Fibroblast of skin of back (primary cell): Measurements from ENCODE around the gene CAB39L. TPM values are rescaled to one million over a fixed set of nuclear protein-coding genes. Genes with fewer than 3 reads are reported as not detected.
A peak's percentile ranks its signal among the peaks of the same experiment; 100 is the strongest.

Experiments used
- DNase-seq: peaks from one replicate; pipeline ENCODE4 v3.0.0-alpha.2; 2013
- polyA plus RNA-seq, 2 experiments: library from polyadenylated mRNA; unstranded; fragments of 120-200 nt; gene quantifications; one replicate each; pipeline ENCODE4 v1.2.1, GENCODE V29; 2013; ENCODE audit not compliant: insufficient read length in 2 of 2

CAB39L gene
- polyA plus RNA-seq (2013, experiment 1 of 2; ENCODE audit: insufficient read length) = 10.4 TPM
- 6.7 TPM for polyA plus RNA-seq (2013, experiment 2 of 2; ENCODE audit: insufficient read length)

- DNase-seq = peak; percentile 98
These were observed at the start of gene CAB39L, which contains the start of gene SETDB2 for GRCh38 chr13:49443704-49444523. CAB39L (minus strand) TSS chr13:49444064; CDS start chr13:49382910, 61,154 bp downstream. SETDB2 (plus strand) TSS chr13:49444274; CDS start chr13:49451894, 7,620 bp downstream.

DNA sequence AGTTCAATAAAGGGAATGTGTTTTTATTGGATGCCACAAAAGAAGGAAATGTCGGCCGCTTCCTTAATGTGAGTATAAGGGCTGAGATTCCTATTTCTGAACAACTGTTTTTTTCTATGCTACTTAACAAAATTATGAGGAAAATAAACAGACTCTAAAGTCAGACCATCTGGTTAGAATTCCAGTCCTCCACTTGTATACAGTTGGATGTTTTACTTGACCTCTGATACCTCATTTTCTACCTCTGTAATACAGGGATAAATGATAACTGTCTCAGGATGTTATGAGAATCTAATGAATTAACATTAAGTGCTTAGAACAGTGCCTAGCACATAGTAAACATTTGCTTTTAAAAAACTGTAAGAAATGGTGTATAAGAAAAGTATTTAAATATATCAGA lies 44.7 kb upstream of the CAB39L start:
- DNase-seq = no peak

GRCh38 chr13:49481788-49482187 lies 37.9 kb upstream of the CAB39L start:
- DNase-seq = no peak

- no peak for DNase-seq
These were observed 32.7 kb upstream of the CAB39L start for GRCh38 chr13:49476529-49476928.

- no peak for DNase-seq
These were observed 28.3 kb upstream of the CAB39L start for GRCh38 chr13:49472186-49472585.

DNA sequence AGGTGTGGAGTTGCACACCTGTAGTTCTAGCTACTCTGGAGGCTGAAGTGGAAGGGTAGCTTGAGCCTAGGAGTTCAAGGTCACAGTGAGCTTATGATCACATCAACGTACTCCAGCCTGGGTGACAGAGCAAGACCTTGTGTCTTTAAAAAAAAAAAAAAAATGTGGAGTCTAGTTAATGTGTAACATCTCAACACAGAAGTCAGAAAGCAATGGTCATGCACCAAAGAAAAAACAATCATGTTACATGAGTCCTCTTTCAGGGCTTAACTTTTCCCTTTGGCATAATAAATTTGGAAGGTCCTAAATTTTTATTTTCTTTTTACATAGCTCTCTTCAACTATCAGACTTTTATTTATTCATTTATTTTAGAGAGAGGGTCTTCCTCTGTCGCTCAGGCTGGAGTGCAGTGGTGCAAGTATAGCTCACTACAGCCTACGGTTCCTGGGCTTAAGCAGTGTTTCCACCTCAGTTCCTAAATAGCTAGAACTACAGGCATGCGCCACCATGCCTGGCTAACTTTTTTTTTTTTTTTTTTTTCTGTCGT lies 22.5 kb upstream of the CAB39L start:
- DNase-seq = no peak

- no peak for DNase-seq
These were observed 20.9 kb upstream of the CAB39L start for GRCh38 chr13:49464621-49465325.

DNA sequence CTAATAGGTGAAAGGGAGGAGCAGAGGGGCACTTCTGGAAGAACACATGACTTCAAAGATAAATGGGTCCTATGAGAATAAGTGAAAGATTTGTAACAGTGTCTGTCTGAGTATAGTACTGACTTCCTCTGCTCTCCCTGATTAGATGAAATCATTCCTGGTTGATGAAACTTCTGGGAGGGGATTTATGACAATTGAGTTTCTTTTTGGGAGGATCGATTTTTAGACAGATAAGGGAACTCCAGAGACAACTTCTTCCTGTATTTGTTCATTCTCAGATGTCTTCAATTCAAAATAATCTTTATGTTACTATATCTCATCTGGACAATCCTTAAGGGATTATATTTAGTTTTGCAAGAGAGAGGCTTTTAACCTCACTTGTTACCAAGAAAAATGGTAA lies 20.2 kb upstream of the CAB39L start:
- DNase-seq = no peak

GRCh38 chr13:49459580-49459979 lies 15.7 kb upstream of the CAB39L start:
- DNase-seq = no peak

- peak; percentile 40 for DNase-seq
These were observed 13.4 kb upstream of the CAB39L start for GRCh38 chr13:49457221-49457620.

DNA sequence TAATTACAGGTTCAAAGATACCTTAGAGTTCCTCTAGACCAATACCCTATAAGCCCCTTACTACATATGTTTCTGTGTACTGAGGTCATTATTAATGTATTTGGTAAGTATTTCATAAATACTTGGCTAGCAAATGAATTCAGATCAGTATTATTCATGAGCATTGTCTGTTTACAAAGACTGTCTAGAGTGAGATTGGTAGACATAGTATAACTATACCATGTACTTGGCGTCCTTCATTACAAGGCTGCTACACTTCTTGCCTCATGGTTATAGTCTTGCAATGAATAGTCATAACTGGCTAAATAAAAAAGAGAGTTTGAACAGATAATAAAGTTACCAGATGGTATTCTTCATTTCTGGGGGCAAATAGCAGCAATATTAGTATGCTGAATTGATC lies 12.3 kb upstream of the CAB39L start:
- DNase-seq = no peak

GRCh38 chr13:49455007-49455398 lies 11.1 kb upstream of the CAB39L start:
- DNase-seq = no peak

DNA sequence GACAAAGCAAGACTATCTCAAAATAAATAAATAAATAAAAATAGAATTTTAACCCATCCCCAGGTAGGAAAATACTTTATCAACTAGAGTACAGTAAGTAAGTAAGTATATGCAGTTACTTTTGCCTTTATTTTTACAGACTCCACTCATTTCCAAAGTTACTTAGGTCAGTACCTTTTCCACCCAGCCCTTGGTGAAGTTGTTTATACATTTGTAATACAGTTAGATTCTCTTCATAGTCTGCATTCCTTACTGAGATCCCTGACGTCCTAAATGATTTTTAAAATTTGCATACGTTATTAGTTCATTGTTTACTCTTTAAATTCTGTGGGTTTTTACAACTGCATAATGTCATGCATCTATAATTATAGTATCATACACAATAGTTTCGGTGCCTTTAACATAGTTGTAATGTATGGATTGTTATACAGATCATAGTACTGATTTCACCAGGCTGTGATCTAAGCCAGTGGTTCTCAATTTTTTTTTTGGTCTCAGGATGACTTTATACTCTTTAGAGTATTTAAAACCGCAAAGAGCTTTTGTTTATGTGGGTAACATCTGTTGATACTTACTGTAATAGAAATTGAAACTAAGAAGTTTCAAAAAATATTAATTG lies 10.6 kb upstream of the CAB39L start:
- DNase-seq = peak; percentile 43

GRCh38 chr13:49453465-49453864 lies 9.6 kb upstream of the CAB39L start:
- DNase-seq = no peak

GRCh38 chr13:49452725-49453457 lies 9.0 kb upstream of the CAB39L start:
- DNase-seq = no peak

- no peak for DNase-seq
These were observed 6.4 kb upstream of the CAB39L start for GRCh38 chr13:49450105-49450819.

- DNase-seq = no peak
These were observed 4.9 kb upstream of the CAB39L start for GRCh38 chr13:49448753-49449152.

GRCh38 chr13:49446473-49446872 lies 2.6 kb upstream of the CAB39L start:
- no peak for DNase-seq

DNA sequence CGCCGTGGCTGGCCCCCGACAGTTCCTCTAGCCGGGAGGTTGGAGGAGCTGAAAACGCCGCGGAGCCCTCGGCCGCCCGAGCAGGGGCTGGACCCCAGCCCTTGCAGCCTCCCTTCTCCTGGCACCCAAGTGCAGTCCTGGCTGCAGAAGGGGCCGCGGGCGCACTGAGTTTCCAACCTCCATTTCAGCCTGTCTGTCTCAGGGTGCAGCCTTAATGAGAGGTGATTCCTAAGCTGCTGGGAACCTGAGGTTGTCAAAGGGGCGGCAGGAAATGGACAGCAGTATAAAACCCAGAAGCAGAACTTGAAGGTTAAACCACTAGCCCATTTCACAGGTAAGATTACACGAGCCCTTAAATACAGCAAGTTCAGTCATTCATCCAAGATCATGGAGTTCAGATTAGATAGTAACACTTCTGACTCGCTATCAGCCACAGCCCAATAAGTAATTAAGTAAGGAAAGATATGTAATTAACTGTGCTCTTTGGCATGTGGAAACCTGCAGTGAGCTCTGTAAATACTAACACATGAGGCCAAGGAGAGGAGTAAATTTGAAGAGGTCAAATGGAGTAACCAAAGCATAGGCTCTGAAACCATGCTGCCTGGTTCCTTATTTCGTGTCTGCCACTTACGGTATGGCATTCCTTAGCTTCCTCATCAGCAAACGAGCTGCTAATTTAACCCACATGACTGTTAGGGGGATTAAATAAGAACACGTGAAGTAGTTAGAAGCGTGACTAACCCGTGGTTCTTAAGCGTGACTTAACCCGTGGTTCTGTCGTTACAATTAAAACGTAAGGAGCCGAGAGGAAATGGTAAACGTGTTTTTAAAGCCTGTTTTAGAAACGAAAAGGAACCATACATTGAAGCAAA lies 896 bp upstream of the CAB39L start:
- DNase-seq = peak; percentile 56

- peak; percentile 44 for DNase-seq
These were observed 534 bp downstream of the CAB39L start for GRCh38 chr13:49443357-49443703.

DNA sequence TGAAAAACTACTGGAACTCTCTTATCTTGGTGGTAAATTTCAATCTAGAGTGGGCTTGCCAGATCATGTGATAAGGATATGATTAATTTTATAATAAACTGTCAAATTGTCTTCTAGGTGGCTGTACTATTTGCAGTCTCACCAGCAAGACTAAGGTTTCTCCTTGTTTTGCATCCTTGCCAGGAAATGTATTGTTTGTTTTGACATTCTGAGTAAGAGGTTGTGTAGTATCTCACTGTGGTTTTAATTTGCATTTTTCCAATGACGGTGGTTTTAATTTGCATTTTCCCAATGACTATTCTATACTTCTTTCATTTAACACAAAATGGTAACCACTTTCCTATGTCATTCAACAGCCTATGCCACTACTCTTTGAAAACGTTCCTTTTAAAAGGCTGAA lies 2.0 kb downstream of the CAB39L start:
- peak; percentile 16 for DNase-seq
